Measurements from ENCODE around the gene DCDC1.

GRCh38 chr11:30853439-30853838 lies 516.1 kb downstream of the DCDC1 start:
- no peak for TF ChIP-seq POLR2A (IDR thresholded peaks at IDR 0.05)
- no peak for TF ChIP-seq CTCF (IDR thresholded peaks at IDR 0.05)

Data from uterus (tissue), 2 donors.